ENCODE measurements around the gene RNF152.

GRCh38 chr18:61898640-61899101 lies 5.9 kb upstream of the RNF152 start:
- TF ChIP-seq CTCF (IDR thresholded peaks at IDR 0.05) = no peak
- no peak for TF ChIP-seq POLR2A (IDR thresholded peaks at IDR 0.05)
